Neural crest cell (in vitro differentiated cells): ENCODE measurements around the gene CREB3L2. TPM values are rescaled to one million over a fixed set of nuclear protein-coding genes. Genes with fewer than 3 reads are reported as not detected.
A peak's percentile ranks its signal among the peaks of the same experiment; 100 is the strongest.
"Not testable (repeated sequence)": the region's sequence is repeated elsewhere in the genome, so short reads cannot be mapped to it uniquely, and the experiment has no call there.

Source experiments
- DNase-seq: peaks from one replicate; pipeline ENCODE4 v3.0.0; 2021; ENCODE audit warnings: low read depth, mixed read lengths, low spot score
- H3K27ac Mint-ChIP-seq: one replicate; pipeline ENCODE4 v1.8.0; 2021; ENCODE audit warnings: mild to moderate bottlenecking, mixed read lengths; ENCODE audit not compliant: unreplicated experiment
- H3K27me3 Mint-ChIP-seq: 2 replicates; pipeline ENCODE4 v1.8.0; 2021; ENCODE audit warnings: low read depth, mild to moderate bottlenecking, mixed read lengths
- H3K36me3 Mint-ChIP-seq: 2 replicates; pipeline ENCODE4 v1.8.0; 2021; ENCODE audit warnings: low read depth, mild to moderate bottlenecking, mixed read lengths
- H3K4me1 Mint-ChIP-seq: 2 replicates; pipeline ENCODE4 v1.8.0; 2021; ENCODE audit warnings: mixed read lengths
- H3K4me3 Mint-ChIP-seq: one replicate; pipeline ENCODE4 v1.8.0; 2021; ENCODE audit warnings: mild to moderate bottlenecking, mixed read lengths
- H3K9me3 Mint-ChIP-seq: 2 replicates; pipeline ENCODE4 v1.8.0; 2021; ENCODE audit warnings: mixed read lengths
- CTCF ChIP-seq: fragments of 200-600 bp; sonication (generic); conservative IDR thresholded peaks from 2 replicates; pipeline ENCODE4 v1.5.0; 2021; ENCODE audit warnings: antibody characterized with exemption, mild to moderate bottlenecking
- long read RNA-seq: library from polyadenylated mRNA; unstranded; transcript quantifications from one replicate; pipeline ENCODE4 v2.0.0, GENCODE V29; 2020
- total RNA-seq: library from RNA; stranded (reverse); gene quantifications from 2 replicates; pipeline ENCODE4 v1.2.1, GENCODE V29; 2021

Gene CREB3L2
- 51.1 and 51.9 TPM in 2 replicates for total RNA-seq
- long read RNA-seq, partial matches to known transcripts: 0 of 7 reads
- long read RNA-seq, other reads (novel, unspliced or antisense): 5 of 7 reads

DNA sequence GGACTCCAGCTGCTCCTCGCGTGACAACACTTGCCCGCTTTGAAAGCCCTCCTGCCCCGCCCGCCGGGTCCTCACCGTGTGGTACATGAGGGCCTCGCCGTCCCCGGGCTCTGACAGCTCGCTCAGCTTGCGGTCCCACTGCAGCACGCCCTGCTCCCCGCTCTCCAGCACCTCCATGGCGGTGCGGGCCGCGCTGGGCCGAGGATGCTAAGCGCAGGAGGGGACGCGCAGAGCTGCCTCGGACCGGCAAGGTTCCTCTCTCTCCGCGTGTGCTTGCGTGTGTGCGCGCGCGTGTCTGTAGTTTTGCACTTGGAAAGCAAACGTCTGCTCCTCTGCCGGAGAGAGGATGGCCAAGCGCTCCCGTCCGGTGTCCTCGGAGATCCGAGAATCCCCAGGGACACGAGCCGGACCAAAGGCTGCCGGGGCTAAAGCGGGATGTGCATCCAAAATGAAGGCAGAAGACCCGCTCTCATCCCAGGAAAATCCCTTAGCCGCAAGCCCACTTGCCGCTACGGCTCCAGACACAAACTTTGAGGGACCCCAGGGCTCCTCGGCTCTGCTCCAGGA, at the start of gene CREB3L2:
CREB3L2 (minus strand) TSS at position 558 of the 567 bp plus-strand sequence; CDS start at position 177, 381 bp downstream.
- no peaks in the 10 kb centered on the region for H3K36me3 Mint-ChIP-seq
- no peaks in the 10 kb centered on the region for H3K27me3 Mint-ChIP-seq
- H3K4me1 Mint-ChIP-seq: peaks cover 40% of the 10 kb centered on the region
- peak within 1 kb of the TSS; percentile 90 for H3K27ac Mint-ChIP-seq
- peak; percentile 48 for DNase-seq
- no peaks in the 10 kb centered on the region for H3K9me3 Mint-ChIP-seq
- no peak for TF ChIP-seq CTCF
- H3K4me3 Mint-ChIP-seq: peak within 1 kb of the TSS; percentile 91

- no peaks in the 10 kb centered on the region for H3K27me3 Mint-ChIP-seq
- H3K4me1 Mint-ChIP-seq: no peaks in the 10 kb centered on the region
- no peak for TF ChIP-seq CTCF
- no peaks in the 10 kb centered on the region for H3K9me3 Mint-ChIP-seq
- H3K27ac Mint-ChIP-seq: no peak overlapping the region
- DNase-seq: no peak
- no peak overlapping the region for H3K4me3 Mint-ChIP-seq
- H3K36me3 Mint-ChIP-seq: no peaks in the 10 kb centered on the region
Observed at GRCh38 chr7:138049505-138050116, 47.7 kb upstream of the CREB3L2 start.

- Mint-ChIP-seq H3K27ac (no peak overlapping the region), H3K27me3 (no peaks in the 10 kb centered on the region), H3K36me3 (no peaks in the 10 kb centered on the region), H3K9me3 (no peaks in the 10 kb centered on the region), H3K4me3 (no peak overlapping the region), H3K4me1 (no peaks in the 10 kb centered on the region)
- no peak for TF ChIP-seq CTCF
- no peak for DNase-seq
Observed at GRCh38 chr7:138047907-138048306, 46.0 kb upstream of the CREB3L2 start.

- H3K9me3 Mint-ChIP-seq: peaks cover 4% of the 10 kb centered on the region
- no peaks in the 10 kb centered on the region for H3K4me1 Mint-ChIP-seq
- TF ChIP-seq CTCF: no peak
- no peak for DNase-seq
- H3K27me3 Mint-ChIP-seq: no peaks in the 10 kb centered on the region
- peaks cover 6% of the 10 kb centered on the region for H3K36me3 Mint-ChIP-seq
- H3K27ac Mint-ChIP-seq: no peak overlapping the region
- no peak overlapping the region for H3K4me3 Mint-ChIP-seq
Observed at GRCh38 chr7:138044897-138045296, 43.0 kb upstream of the CREB3L2 start.

DNA sequence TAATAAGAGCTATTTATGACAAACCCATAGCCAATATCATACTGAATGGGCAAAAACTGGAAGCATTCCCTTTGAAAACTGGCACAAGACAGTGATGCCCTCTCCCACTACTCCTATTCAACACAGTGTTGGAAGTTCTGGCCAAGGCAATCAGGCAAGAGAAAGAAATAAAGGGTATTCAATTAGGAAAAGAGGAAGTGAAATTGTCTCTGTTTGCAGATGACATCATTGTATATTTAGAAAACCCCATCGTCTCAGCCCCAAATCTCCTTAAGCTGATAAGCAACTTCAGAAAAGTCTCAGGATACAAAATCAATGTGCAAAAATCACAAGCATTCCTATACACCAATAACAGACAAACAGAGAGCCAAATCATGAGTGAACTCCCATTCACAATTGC, 38.2 kb upstream of the CREB3L2 start:
- not testable (repeated sequence) for H3K4me1 Mint-ChIP-seq, DNase-seq, H3K27me3 Mint-ChIP-seq, H3K4me3 Mint-ChIP-seq, H3K27ac Mint-ChIP-seq
- peaks cover 18% of the 10 kb centered on the region for H3K9me3 Mint-ChIP-seq
- H3K36me3 Mint-ChIP-seq: peaks cover 22% of the 10 kb centered on the region

GRCh38 chr7:138036135-138036534, 34.2 kb upstream of the CREB3L2 start:
- TF ChIP-seq CTCF: no peak
- H3K4me1 Mint-ChIP-seq: no peaks in the 10 kb centered on the region
- no peaks in the 10 kb centered on the region for H3K27me3 Mint-ChIP-seq
- H3K9me3 Mint-ChIP-seq: peaks cover 25% of the 10 kb centered on the region
- H3K36me3 Mint-ChIP-seq: peaks cover 28% of the 10 kb centered on the region
- H3K27ac Mint-ChIP-seq: no peak overlapping the region
- DNase-seq: no peak
- H3K4me3 Mint-ChIP-seq: no peak overlapping the region
